Stimulated activated CD4-positive, alpha-beta T cell treated with anti-CD3 and anti-CD28 coated beads, Interleukin-2, amount 100 ng/mL, for 48 hours (primary cell): ENCODE results near the gene DCTN5.
"Not testable (repeated sequence)": the region's sequence is repeated elsewhere in the genome, so short reads cannot be mapped to it uniquely, and the experiment has no call there.

ENCODE experiments used
- DNase-seq, 2 donors: peaks; one replicate each; pipeline ENCODE4 v3.0.0-alpha.2; 2020

Gene DCTN5

DNA sequence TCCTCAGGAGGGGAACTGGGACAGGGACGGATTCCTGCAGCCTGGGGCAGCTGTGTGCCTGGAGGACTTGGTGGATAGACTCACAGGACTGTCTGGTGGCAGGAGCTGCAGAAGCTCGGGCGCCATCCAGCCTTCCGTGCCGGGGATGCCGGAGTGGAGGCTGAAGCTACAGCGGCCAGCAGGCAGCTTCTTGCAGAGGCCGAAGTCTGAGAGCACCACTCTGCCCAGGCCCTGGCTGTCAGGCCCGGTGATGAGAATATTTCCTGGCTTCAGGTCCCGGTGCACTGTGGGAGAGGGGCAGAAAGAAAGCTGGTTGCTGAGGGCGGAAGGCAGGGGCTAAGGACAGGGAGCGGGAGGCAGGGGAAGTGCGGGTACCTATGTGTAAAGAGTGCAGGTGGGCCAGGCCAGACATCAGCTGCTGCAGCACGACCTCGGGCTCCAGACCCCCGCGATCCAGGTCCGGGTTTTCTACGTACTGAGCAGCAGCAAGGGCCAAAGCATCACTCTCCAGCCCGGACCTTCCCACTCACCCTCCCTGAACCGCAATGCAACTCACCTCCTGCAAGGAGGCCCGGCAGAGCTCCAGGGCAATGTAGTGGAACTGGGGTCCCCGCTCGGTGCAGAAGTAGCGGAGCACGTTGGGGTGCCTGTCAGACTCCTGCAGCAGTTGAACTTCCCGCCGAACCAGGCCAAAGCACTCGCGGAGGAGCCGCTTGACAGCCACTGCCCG lies 53.5 kb downstream of the DCTN5 start:
- no peak for DNase-seq

DNA sequence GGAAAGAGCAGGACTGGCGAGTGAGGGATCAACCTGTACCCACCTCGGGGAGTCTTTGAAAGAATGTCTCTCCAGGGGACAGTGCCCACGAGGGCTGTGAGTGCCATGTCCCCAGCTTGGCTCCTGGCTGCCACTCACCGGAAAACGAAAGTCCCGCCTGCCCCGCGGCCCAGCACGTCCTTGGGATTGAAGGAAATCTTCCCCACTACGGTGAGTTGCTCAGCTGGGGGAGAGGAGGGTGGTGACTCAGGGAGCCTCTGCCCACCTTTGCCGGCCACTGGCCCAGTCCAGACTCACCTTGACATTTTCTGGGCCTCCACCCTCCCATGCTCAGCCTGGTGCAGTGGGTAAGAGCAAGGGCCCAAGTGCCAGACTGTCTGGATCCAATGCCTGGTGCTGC lies 54.5 kb downstream of the DCTN5 start:
- no peak for DNase-seq

DNA sequence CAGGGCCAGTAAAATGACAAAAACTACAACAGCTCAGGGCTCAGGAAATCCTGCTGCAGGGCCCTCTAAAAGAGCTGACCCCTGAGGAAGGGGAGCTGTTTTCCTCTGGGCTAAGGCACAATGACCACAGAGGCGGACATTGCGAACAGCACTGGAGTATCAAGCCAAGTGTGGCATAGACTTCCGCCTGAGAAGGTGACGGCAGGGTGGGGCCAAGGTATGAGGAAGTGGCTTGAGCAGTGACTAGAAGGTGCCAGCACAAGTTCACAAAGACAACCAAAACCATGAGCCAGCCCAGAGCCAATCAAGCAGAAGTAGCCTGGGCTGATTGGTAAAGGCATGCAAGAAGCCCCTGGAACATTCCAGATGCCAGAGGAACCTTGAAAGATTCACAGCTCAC lies 57.8 kb downstream of the DCTN5 start:
- no peak for DNase-seq

DNA sequence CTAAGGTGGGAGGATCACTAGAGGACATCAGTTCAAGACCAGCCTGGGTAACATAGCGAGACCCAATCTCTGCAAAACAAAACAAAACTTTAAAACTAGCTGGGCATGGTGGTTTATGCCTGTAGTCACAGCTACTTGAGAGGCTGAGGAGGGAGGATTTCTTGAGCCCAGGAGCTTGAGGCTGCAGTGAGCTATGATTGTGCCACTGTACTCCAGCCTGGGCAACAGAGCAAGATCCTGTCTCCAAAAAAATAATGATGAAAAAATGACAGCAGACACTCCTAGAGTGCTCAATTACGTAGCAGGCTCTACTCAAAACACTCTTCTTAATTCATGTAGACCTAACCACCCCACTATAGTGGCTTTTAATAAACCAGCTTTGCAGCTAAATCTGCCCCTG lies 58.8 kb downstream of the DCTN5 start:
- DNase-seq: no peak

DNA sequence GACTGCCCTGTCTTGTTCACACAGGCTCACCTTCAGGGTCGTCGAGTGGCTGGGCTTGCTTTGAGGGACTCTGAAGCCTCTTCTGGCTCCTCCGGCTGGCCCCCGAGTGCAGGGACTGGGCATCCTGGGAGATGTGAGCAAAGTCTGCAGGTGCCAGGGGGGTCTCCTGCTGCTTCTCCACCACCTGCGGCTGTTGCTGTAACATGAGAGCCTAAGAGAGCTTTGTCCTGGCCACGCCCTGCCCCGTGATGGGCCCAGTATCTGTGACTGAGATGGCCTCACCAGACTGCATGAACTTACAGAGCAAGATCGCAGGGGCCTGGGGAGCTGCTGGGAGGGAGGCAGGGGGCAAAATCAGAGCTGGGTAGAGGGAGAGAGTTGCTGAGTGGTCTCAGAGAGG lies 59.2 kb downstream of the DCTN5 start:
- no peak for DNase-seq

DNA sequence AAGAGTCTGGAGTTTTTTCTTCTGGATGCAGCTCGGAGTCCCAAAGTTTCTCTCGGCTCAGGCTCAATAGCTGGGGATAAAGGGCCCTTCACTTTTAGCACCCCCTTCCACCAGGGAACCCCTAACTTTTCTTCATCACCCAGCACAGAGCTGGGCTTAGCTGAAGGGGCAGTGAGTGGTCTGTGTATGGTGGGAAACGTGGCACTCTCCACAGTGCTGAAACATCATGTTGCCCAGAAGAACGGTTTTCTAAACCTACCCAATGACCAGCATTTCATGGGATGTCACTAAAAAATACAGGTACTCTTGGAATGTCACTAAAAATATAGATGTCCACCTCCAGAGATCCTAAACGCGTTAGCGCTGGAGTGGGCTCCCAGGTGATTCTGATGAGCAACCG lies 59.8 kb downstream of the DCTN5 start:
- DNase-seq: no peak

DNA sequence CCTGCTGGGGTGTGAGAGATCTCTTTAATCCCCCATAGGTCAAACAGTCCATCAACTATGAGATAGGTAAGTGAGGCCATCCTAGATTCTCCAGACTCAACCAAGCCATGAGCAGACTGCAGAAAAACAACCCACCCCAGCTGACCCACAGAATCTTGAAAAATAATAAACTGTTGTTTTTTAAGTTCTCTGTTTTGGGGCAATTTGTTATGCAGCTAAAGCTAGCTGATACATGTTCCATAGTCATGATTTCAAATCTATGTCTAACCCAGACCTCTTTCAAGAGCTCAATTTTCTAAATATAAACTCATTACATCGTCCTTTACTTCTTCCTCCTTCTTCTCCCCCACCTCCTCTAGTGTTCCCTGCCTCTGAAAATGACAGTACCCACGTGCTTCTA lies 61.7 kb downstream of the DCTN5 start:
- no peak for DNase-seq

DNA sequence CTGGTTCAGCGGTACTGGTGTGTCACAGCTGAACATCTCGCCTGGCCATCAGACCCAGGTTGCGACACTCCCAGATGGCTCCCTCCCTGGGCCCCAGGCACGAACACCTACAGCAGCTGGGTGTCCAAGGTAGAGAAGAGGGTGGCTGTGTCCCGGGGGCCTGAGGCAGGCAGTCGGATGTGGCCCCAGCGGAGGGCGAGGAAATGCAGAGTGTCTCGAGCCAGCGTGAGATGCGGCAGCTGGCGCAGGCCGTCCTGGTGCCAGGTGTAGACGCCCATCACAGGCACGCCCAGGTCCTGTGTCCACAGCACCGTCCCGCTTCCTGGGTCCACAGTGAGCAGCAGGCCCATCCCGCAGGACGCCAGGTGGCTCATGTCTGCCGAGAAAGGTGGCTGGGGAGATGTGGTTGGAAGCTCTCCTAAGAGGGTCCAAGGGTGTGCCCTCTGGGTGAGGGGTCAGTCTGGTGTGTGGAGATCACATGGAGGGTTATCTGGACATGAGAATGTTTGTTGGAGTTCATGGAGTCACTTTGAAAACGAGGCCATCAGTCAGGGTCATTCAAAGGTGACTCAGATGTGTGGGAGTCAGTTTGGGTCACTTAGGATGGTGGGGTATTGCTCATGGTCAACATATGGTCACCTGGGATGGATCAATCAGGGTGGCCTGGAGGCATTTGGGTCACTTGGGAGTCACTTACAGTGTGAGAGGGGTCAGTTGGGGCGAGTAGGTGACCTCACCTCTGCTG lies 63.7 kb downstream of the DCTN5 start:
- DNase-seq: no peak

DNA sequence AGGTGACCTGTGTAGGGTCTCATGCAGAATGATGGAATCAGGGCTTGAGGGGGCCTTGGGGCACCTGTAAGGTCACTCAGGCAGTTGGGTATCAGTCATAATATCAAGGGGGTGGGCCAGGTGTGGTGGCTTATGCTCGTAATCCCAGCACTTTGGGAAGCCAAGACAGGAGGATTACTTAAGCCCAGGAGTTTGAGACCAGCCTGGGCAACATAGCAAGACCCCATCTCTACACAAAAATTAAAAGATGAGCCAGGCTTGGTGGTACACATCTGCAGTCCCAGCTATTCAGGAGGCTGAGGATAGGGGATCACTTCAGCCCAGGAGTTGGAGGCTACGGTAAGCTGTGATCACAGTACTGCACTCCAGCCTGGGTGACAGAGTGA lies 64.2 kb downstream of the DCTN5 start:
- no peak for DNase-seq

DNA sequence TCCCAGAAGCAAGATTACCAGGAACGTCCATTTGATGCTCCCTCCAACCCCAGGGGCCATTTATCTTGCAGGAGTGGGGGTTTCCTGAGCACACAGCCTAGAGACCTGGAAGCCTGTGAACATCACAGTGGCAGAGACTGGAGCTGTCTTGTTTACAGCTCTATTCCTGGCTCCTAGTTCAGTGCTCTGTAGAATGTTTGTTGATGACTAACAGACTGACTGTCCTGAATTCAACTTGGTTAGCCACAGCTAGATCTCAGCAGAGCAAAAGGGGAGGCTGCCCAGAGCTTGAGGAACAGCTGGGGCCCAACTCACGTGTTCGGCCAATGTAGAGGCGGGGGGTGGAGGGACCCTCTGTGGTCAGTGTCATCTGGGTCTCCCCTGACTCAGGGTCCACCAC lies 65.2 kb downstream of the DCTN5 start:
- DNase-seq: no peak

DNA sequence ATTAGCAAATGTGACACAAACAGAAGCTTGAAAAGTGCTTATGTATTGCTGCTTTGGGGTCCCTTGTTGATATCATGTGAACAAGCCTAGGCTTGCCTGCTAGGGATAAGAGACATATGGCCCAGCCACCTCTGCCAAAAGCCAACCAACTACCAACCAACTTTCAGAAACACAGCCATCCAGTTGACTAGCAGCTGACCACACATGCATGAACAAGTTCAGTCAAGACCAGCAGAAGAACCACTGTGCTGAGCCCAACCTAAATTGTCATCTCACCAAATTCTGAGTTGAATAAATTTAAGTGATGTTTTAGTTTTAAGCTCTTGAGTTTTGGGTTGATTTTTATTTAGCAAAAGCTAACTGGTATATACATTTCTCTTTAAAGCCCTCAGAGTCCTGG lies 68.3 kb downstream of the DCTN5 start:
- DNase-seq: no peak

DNA sequence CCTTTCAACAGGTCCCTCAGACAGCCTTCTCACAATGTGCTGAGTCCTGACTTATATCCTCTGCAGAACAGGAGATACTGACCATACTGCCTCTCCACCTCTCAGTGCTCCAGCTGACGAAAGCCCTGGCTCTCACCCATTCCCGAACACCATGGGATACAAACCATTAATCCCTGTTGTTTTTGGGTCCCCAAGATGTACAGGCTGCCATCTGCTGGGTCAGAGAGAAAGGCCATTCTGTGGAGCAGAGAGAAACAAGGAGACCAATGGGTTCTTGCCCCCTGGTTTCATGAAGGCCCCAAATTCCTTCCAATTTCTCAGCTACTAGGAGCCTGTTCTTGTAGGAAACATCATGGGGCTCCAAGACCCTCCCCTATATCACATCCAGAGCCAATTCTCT lies 68.7 kb downstream of the DCTN5 start:
- DNase-seq: no peak

DNA sequence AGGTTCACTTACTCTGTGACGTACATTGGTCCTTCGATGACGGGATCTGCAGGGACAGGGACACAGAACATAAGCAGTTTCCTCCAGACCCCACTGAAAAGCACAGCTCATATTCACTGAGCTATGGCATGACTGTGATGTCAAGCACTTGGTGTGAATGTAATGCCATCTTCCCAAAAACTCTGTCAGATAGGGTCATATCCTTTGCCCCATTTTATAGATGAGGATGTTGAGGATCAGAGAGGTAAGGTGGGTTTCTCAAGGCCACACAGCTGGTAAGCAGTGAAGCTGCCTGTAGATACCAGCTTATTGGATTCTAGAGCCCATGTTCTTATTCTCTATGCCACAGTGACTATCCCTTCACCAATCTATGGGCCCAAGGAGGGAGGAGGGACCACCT lies 69.2 kb downstream of the DCTN5 start:
- no peak for DNase-seq

DNA sequence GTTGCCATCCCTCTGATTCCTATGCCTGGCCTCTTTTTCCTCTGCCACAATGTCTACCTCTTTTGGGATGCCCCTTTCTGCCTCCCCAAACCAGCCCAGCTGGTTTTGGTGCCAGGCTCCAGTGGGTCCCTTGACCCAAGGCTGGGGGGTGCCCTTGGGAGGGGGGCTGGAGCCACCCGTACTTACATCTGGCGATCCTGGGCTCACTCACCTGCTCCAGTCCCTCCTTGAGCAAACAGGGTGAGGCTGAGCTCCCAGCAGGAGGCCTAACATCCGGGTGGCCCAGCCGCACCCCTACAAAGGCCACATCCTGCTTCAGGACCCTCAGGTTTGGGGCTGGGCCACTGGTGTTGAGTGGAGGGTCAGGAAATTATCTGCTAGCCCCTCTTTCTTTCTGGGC lies 70.5 kb downstream of the DCTN5 start:
- no peak for DNase-seq

DNA sequence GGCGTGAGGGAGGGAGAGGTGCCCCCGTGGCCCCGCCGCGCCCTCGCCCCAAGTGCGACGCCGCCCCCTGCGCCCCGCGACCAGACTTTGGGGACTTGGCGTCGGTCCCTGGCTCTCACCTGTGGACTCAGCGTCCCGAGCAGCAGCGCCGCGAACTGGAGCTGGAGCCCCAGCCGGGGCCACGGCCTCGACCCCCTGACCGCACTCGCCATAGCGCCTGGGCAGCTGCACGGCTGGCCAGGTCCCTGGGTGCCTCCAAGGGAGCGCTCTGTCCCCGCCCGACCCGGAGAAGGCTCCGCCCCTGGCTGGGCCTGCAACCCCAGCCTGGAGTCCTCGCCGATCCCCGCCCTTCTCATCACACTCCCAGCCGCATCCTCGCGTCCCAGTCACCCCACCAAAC lies 71.7 kb downstream of the DCTN5 start, which contains the start of gene ERN2:
ERN2 (minus strand) TSS at position 247 of the 400 bp plus-strand sequence; CDS start at position 212, 35 bp downstream.
- DNase-seq: no peak

DNA sequence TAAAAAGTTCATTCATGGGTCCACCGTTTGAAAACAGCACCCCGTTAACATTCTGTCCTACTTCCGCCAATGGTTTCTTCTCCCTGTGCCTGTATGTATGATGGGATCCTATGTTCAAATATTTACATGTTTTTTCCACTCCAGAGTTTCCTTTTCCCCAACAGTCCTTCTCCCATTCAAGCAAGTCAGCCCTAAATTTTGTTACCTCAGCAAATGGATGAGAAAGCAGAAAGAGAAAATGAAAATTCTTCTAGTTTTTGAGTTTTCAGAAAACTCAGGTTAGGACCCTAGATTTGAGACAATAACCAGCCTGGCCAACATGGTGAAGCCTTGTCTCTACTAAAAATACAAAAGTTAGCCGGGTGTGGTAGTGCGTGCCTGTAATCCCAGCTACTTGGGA lies 75.2 kb downstream of the DCTN5 start:
- no peak for DNase-seq

DNA sequence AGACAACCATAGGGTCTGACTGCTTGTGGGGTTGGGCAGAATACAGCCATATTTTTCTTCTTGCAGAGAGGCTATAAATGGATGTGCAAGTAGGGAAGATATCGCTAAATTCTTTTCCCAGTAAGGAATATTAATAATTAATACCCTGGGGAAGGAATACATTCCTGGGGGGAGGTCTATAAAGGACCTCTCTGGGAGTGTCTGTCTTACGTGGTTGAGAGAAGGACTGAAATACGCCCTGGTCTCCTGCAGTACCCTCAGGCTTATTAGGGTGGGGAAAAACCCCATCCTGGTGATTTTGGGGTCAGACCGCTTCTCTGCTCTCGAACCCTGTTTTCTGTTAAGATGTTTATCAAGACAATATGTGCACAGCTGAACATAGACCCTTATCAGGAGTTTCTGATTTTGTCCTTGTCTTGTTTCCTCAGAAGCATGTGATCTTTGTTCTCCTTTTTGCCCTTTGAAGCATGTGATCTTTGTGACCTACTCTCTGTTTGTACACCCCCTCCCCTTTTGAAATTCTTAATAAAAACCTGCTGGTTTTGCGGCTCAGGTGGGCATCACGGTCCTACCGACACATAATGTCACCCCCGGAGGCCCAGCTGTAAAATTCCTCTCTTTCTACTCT lies 81.5 kb downstream of the DCTN5 start:
- DNase-seq: not testable (repeated sequence)

DNA sequence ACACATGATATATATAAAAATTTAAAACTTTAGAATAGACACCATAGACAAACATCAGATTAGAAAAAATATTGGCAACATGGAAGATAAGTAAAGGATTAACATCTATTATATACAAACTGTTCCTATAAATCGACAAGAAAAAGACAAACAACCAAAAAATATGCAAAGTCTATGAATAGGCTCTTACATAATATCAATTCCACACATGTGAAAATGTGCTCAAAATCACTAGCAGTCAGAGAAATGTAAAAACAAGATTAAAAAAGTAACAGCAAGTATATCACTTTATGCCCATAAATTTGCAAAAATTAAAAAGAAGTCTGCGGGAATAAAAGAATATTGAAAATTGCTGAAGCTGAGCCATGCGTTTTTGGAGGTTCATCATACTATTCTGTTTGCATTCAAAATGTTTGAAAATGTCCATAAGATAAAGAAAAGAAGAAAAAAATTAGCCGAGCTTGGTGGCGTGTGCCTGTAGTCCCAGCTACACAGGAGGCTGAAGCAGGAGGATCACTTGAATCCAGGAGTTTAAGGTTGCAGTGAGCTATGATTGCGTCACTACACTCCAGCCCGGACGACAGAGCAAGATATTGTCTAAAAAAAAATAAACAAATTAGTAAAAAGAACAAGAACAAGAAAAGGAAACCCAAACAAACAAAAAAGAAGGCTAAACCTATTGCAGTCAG lies 83.0 kb downstream of the DCTN5 start:
- DNase-seq: no peak

DNA sequence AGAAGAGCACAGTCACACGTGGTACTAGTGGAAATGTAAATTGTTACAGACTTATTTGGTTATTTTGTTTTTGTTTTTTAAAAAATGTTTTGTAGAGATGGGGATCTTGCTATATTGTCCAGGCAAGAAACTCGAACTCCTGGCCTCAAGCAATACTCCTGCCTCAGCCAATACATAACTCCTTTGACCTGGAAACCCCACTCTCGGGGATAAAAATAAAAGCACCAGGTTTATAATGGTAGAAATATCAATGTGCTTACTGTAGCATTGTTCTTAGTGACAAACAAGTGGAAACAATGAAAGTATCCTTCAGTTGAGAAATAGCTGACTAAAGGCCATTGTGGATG lies 83.5 kb downstream of the DCTN5 start:
- DNase-seq: no peak

DNA sequence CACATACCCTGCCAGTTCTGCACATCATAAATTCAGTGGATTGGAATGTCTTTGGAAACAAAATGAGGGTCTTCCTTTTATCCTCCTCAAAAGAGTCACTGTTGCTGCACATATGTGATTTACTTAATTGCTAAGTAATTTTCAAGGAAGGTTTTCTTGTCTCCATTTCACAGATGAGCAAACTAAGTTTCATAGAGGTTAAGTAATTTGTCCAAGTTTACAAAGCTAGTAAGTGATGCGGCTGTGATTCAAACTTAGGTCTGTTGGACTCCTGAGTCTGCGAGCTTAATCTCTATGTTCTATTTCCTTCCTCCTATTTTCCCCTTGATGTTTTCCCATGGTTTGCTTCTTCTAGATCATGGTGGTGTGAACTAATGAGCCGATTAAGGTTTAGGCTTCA lies 85.4 kb downstream of the DCTN5 start:
- no peak for DNase-seq
